ENCODE results near the gene ZNF689.
A peak's percentile ranks its signal among the peaks of the same experiment; 100 is the strongest.

The ZNF689 gene

DNA sequence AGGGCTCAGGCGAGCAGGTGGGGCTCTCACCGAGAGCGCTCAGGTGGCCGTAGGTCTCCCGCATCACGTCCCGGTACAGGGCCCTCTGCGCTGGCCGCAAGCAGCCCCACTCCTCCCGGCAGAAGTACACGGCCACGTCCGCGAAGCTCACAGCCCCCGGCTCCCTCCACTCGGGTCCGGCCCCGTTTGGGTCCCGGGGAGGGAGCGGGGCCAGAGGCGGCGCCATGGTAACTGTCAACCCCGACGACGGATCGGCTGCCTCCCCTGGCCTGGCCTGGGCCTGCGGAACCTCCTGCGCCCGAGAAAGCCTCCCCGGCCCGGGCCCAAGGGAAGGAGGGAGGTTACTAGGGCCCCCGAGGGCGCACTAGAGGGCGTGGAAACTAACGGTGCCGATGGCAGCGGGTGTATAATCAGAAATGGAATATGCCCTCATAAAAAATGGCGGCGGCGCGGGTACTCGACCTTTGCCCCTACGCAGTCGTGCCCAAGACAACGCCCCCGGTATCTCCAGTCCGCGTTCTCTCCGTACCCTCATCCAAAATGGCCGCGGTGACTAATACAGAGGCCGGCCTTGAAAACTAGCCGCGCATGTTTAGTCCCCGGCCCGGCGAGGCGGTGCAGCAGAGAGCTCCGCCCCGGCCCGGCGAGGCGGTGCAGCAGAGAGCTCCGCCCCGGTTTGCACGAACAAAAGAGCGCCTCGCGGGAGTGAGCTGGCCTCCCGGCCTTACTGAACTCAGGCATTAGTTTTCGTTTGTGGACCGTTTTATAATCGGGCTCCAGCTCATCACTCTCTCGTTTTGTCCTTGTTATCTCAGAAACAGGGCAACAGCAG, 52.0 kb downstream of the ZNF689 start, which contains the start of gene ZNF764:
Gene ZNF764, minus strand, starts transcription at position 418 of the 832 bp plus-strand sequence. Its CDS starts 192 bp downstream, at position 226.
- peak; percentile 98 for DNase-seq (ENCODE audit: extremely low spot score)
- POLR2A ChIA-PET: interaction anchor here (0.6 to 3.3 kb wide), 44 partner anchors 9 to 430 kb away, joined by 3 to 181 read pairs (median 4); partner anchors contain the start of genes DCTPP1, PRR14, ZNF688 and ZNF689
- TF ChIP-seq HDGF (IDR thresholded peaks at IDR 0.05; ENCODE audit: borderline replicate concordance) (0 out of 2 replicates have a peak, but pooled peaks have one; percentile 71), BHLHE40 (IDR thresholded peaks at IDR 0.05; ENCODE audit: borderline replicate concordance) (no peak), LEF1 (IDR thresholded peaks at IDR 0.05; ENCODE audit: borderline replicate concordance) (no peak), L3MBTL2 (conservative IDR thresholded peaks at IDR 0.05) (peak; percentile 29; the same call in 1 of the 2 replicates)
- TF ChIP-seq, protein P1, sequence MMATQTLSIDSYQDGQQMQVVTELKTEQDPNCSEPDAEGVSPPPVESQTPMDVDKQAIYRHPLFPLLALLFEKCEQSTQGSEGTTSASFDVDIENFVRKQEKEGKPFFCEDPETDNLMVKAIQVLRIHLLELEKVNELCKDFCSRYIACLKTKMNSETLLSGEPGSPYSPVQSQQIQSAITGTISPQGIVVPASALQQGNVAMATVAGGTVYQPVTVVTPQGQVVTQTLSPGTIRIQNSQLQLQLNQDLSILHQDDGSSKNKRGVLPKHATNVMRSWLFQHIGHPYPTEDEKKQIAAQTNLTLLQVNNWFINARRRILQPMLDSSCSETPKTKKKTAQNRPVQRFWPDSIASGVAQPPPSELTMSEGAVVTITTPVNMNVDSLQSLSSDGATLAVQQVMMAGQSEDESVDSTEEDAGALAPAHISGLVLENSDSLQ (IDR thresholded peaks at IDR 0.05): no peak
- CTCF ChIA-PET: interaction anchor here (0.6 to 2.4 kb wide), 11 partner anchors 9 to 128 kb away, joined by 3 to 19 read pairs (median 4); partner anchors contain the start of genes DCTPP1, ZNF688 and ZNF747

DNA sequence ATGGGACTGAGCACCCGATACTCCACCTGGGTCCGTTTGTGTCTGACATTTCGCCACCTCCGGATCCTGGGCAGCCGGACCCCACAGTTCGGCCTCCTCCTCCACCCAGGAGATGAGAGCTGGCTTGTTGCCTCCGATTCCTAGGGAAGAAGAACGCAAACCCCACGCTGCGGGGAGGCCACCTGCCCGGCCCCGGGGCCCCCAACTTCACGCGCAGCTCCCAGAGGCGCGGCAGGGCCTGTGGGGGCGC, 52.6 kb downstream of the ZNF689 start:
- POLR2A ChIA-PET: interaction anchor here (0.6 to 3.3 kb wide), 17 partner anchors 9 to 402 kb away, joined by 3 to 181 read pairs (median 12); partner anchors contain the start of genes DCTPP1, ZNF688, ZNF689 and ZNF747
- no peak for DNase-seq (ENCODE audit: extremely low spot score)
- CTCF ChIA-PET: interaction anchor here (0.6 to 2.4 kb wide), 5 partner anchors 11 to 128 kb away, joined by 3 to 19 read pairs (median 5); partner anchors contain the start of genes DCTPP1 and ZNF747
- TF ChIP-seq LEF1 (IDR thresholded peaks at IDR 0.05; ENCODE audit: borderline replicate concordance) (no peak), NFRKB (IDR thresholded peaks at IDR 0.05) (no peak), SUZ12 (IDR thresholded peaks at IDR 0.05) (no peak), ZNF384 (IDR thresholded peaks at IDR 0.05) (no peak), ELF4 (IDR thresholded peaks at IDR 0.05) (no peak), BHLHE40 (IDR thresholded peaks at IDR 0.05; ENCODE audit: borderline replicate concordance) (no peak), FOXA1 (IDR thresholded peaks at IDR 0.05) (no peak), ARNT (IDR thresholded peaks at IDR 0.05) (no peak), CTBP1 (IDR thresholded peaks at IDR 0.05; ENCODE audit: borderline replicate concordance) (no peak), TARDBP (IDR thresholded peaks at IDR 0.05) (no peak), FOXM1 (IDR thresholded peaks at IDR 0.05; ENCODE audit: borderline replicate concordance) (no peak)

DNA sequence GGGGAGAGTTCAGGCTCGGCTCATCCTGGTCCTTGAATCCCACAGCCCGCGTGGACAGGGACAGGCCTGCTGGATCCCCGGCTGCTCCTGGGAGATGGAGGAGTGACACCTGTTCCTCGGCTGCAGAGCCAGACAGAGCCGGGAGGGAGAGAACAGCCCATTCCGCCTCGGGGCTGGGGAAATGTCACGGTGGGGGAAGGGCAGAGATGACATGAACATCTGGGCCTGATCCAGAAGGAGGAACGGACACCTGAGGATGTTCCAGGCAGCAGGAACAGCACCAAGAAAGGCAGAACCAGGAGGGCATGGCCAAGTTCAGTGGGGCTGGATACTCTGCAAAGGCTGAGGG, 54.1 kb downstream of the ZNF689 start:
- ChIA-PET CTCF (no interaction called here), POLR2A (interaction anchor here (2.5 to 3.5 kb wide), 2 partner anchors 16 to 21 kb away, joined by 12 to 24 read pairs; partner anchors contain the start of genes ZNF688 and ZNF747)
- TF ChIP-seq FOXA1 (IDR thresholded peaks at IDR 0.05) (no peak), LEF1 (IDR thresholded peaks at IDR 0.05; ENCODE audit: borderline replicate concordance) (no peak), CTBP1 (IDR thresholded peaks at IDR 0.05; ENCODE audit: borderline replicate concordance) (no peak), FOXM1 (IDR thresholded peaks at IDR 0.05; ENCODE audit: borderline replicate concordance) (no peak), SUZ12 (IDR thresholded peaks at IDR 0.05) (no peak), FOXK2 (IDR thresholded peaks at IDR 0.05) (no peak), SP1 (IDR thresholded peaks at IDR 0.05) (no peak), BHLHE40 (IDR thresholded peaks at IDR 0.05; ENCODE audit: borderline replicate concordance) (no peak), NFRKB (IDR thresholded peaks at IDR 0.05) (no peak), L3MBTL2 (conservative IDR thresholded peaks at IDR 0.05) (no peak), ZNF384 (IDR thresholded peaks at IDR 0.05) (no peak), ELF4 (IDR thresholded peaks at IDR 0.05) (no peak)
- TF ChIP-seq, protein P1 (IDR thresholded peaks at IDR 0.05): no peak
- no peak for DNase-seq (ENCODE audit: extremely low spot score)

DNA sequence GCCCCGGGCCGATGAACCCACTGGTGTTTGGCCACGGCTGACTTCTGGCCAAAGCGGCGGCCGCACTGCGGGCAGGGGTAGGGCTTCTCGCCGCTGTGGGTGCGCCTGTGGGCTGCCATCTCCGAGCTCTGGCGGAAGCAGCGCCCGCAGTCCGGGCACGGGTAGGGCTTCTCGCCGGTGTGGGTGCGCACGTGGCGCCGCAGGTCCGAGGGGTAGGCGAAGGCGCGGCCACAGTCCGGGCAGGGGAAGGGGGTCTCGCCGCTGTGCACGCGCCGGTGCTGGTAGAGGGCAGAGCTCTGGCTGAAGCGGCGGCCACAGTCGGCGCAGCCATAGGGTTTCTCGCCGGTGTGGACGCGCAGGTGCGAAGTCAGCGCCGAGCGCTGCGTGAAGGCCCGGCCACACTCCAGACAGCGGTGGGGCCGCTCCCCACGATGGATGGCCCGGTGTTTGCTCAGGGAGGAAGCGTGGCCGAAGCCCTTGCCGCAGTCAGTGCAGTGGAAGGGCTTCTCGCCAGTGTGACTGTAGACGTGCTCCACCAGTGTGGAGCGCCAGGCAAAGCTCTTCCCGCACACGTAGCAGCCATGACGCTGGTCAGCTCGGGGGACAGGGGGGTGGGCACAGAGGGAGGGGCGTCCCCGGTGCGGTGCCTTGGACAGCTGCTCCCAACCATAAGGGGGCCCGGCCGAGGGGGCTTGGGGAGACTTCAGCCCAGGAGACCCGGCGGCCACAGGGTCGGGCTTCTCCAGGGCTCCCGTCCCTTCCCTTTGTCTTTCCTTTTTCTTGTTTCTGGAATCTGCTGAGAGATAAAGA, 54.7 kb downstream of the ZNF689 start:
- ChIA-PET CTCF (no interaction called here), POLR2A (interaction anchor here (1.1 to 3.5 kb wide), 4 partner anchors 16 to 53 kb away, joined by 4 to 24 read pairs (median 8); partner anchors contain the start of genes ZNF688 and ZNF747)
- TF ChIP-seq TARDBP (IDR thresholded peaks at IDR 0.05) (no peak), FOXM1 (IDR thresholded peaks at IDR 0.05; ENCODE audit: borderline replicate concordance) (no peak), CTBP1 (IDR thresholded peaks at IDR 0.05; ENCODE audit: borderline replicate concordance) (no peak), NFRKB (IDR thresholded peaks at IDR 0.05) (no peak), HDGF (IDR thresholded peaks at IDR 0.05; ENCODE audit: borderline replicate concordance) (no peak), SUZ12 (IDR thresholded peaks at IDR 0.05) (no peak), ARNT (IDR thresholded peaks at IDR 0.05) (no peak), BHLHE40 (IDR thresholded peaks at IDR 0.05; ENCODE audit: borderline replicate concordance) (no peak), ZNF384 (IDR thresholded peaks at IDR 0.05) (no peak), LEF1 (IDR thresholded peaks at IDR 0.05; ENCODE audit: borderline replicate concordance) (no peak), SP1 (IDR thresholded peaks at IDR 0.05) (no peak), ELF4 (IDR thresholded peaks at IDR 0.05) (no peak), FOXA1 (IDR thresholded peaks at IDR 0.05) (no peak), FOXK2 (IDR thresholded peaks at IDR 0.05) (no peak), L3MBTL2 (conservative IDR thresholded peaks at IDR 0.05) (no peak)
- TF ChIP-seq, protein P1 (IDR thresholded peaks at IDR 0.05): no peak
- DNase-seq (ENCODE audit: extremely low spot score): no peak

All from HEK293T (cell line).